Measurements from ENCODE around the gene ARPP21. TPM values are rescaled to one million over a fixed set of nuclear protein-coding genes. Genes with fewer than 3 reads are reported as not detected.

Gene ARPP21
- total and polyA plus RNA-seq, 2 donors (not counting 3 experiments of a cell fraction or from before 2014, with no cell fraction given) = not detected

DNA sequence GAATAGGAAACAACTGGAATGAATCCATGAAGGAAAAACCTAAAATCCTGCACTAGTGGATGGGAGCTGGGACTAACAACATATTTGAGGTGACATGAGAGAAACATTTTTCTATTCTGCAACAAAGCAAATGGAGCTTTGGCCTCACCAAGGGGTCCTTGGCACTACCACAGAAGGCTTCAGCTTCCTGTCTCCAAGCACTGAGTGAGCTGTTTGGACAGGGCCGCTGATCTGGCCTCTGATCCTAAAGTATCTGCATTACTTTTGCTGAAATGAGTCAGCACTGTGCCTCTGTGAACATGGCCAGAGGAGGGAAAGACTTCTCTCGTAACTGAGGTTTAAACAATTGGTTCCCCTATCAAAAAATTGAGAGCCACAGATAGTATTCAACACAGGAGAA lies 9.0 kb downstream of the ARPP21 start:
- dilution Hi-C loops (cut with MboI; ENCODE audit: extremely low pct_ligation_motif_present, low sequenced_read_pairs) (no loop called here), intact Hi-C loops (cut with micrococcal nuclease) (no loop called here)
- no peak overlapping the region for H3K9ac ChIP-seq (replicated peaks; ENCODE audit: extremely low read depth, insufficient read depth, low read length)
- FAIRE-seq (no peak), DNase-seq (ENCODE audit: low read depth, low spot score) (no peak)
- CTCF ChIA-PET = no interaction called here
- no peaks in the 10 kb centered on the region for H4K20me1 ChIP-seq (replicated peaks; ENCODE audit: control insufficient read depth, extremely low read depth, insufficient read depth, low read length)
- H2AFZ ChIP-seq (ENCODE audit: low read depth, low read length) = no peak overlapping the region
- H3K9me1 ChIP-seq (replicated peaks; ENCODE audit: control insufficient read depth, extremely low read depth, insufficient read depth, low read length) = no peaks in the 10 kb centered on the region
- TF ChIP-seq, protein P1, sequence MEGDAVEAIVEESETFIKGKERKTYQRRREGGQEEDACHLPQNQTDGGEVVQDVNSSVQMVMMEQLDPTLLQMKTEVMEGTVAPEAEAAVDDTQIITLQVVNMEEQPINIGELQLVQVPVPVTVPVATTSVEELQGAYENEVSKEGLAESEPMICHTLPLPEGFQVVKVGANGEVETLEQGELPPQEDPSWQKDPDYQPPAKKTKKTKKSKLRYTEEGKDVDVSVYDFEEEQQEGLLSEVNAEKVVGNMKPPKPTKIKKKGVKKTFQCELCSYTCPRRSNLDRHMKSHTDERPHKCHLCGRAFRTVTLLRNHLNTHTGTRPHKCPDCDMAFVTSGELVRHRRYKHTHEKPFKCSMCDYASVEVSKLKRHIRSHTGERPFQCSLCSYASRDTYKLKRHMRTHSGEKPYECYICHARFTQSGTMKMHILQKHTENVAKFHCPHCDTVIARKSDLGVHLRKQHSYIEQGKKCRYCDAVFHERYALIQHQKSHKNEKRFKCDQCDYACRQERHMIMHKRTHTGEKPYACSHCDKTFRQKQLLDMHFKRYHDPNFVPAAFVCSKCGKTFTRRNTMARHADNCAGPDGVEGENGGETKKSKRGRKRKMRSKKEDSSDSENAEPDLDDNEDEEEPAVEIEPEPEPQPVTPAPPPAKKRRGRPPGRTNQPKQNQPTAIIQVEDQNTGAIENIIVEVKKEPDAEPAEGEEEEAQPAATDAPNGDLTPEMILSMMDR (IDR thresholded peaks at IDR 0.05; ENCODE audit: extremely low read depth in 1 of 2, insufficient read depth in 1 of 2, low read depth in 1 of 2, low read length in 2 of 2) = no peak
- TF ChIP-seq MYC (IDR thresholded peaks at IDR 0.05; ENCODE audit: low read depth, low read length) (no peak), FOS (IDR thresholded peaks at IDR 0.05; ENCODE audit: borderline replicate concordance, insufficient read depth, low read length) (no peak), POLR2AphosphoS5 (IDR thresholded peaks at IDR 0.05; ENCODE audit: insufficient read depth, low read depth, low read length) (no peak), GATA2 (IDR thresholded peaks at IDR 0.05; ENCODE audit: insufficient read depth, insufficient read length, low read depth, low read length) (no peak), EZH2 (IDR thresholded peaks at IDR 0.05; ENCODE audit: borderline replicate concordance, low read depth, low read length, severe bottlenecking) (no peak), POLR2A (IDR thresholded peaks at IDR 0.05; ENCODE audit: low read depth, low read length) (no peak), JUN (IDR thresholded peaks at IDR 0.05; ENCODE audit: borderline replicate concordance, insufficient read depth, insufficient read length, low read depth) (no peak)
- TF ChIP-seq, protein P2, sequence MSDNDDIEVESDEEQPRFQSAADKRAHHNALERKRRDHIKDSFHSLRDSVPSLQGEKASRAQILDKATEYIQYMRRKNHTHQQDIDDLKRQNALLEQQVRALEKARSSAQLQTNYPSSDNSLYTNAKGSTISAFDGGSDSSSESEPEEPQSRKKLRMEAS (IDR thresholded peaks at IDR 0.05; ENCODE audit: insufficient read depth, insufficient read length) = no peak
- POLR2A ChIA-PET = no interaction called here
- BruUV-seq (replicated peaks) = no TSS peak
- H3K79me2 ChIP-seq (ENCODE audit: control insufficient read depth, insufficient read depth, low read length) = no peaks in the 10 kb centered on the region
- no peaks in the 10 kb centered on the region for H3K9me3 ChIP-seq (replicated peaks; ENCODE audit: control insufficient read depth, insufficient read depth, low read length)
- no peaks in the 10 kb centered on the region for H3K4me1 ChIP-seq (ENCODE audit: control insufficient read depth, extremely low read depth, insufficient read depth, low read length)
- no peak overlapping the region for H3K4me2 ChIP-seq (ENCODE audit: insufficient read depth, low read length)
- H3K27ac ChIP-seq (ENCODE audit: insufficient read depth, low read depth, low read length) = no peak overlapping the region
- no peak overlapping the region for H3K4me3 ChIP-seq (replicated peaks in 1 of 3; ENCODE audit: insufficient read depth in 1 of 3, low read depth in 1 of 3, low read length in 3 of 3)
- H3K36me3 ChIP-seq (ENCODE audit: control insufficient read depth in 2 of 2, extremely low read depth in 1 of 2, insufficient read depth in 2 of 2, low read length in 2 of 2) = no peaks in the 10 kb centered on the region
- peaks cover 0 to 5% of the 10 kb centered on the region in 2 experiments for H3K27me3 ChIP-seq (ENCODE audit: control insufficient read depth in 2 of 2, insufficient read depth in 2 of 2, low read length in 2 of 2)

Data from endothelial cell of umbilical vein (primary cell).